ENCODE measurements around the gene CACFD1.

DNA sequence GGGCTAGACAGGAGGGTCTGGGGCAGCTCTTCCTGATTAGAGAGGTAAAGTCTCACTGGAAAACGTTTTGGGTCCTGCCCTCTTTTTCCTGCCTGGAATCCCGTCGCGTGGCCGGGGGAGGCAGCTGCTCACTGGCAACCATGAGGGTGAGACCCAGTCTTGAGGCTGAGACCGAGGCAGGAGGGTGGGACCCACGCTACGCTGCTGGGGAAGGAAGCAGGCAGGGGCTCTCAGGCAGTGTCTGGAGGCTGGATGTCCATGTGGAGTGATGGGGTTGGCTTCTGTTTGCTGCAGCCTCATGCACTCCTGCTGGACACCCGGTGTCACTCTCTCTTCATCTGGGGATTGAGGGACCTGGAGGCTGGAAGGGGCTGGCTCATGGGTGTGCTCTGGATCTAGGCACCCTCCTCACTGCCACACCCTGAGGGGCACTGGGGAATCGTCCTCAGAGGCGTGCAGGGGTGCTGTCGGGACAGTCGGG is 30.5 kb downstream of the CACFD1 start:
- TF ChIP-seq, protein P1, sequence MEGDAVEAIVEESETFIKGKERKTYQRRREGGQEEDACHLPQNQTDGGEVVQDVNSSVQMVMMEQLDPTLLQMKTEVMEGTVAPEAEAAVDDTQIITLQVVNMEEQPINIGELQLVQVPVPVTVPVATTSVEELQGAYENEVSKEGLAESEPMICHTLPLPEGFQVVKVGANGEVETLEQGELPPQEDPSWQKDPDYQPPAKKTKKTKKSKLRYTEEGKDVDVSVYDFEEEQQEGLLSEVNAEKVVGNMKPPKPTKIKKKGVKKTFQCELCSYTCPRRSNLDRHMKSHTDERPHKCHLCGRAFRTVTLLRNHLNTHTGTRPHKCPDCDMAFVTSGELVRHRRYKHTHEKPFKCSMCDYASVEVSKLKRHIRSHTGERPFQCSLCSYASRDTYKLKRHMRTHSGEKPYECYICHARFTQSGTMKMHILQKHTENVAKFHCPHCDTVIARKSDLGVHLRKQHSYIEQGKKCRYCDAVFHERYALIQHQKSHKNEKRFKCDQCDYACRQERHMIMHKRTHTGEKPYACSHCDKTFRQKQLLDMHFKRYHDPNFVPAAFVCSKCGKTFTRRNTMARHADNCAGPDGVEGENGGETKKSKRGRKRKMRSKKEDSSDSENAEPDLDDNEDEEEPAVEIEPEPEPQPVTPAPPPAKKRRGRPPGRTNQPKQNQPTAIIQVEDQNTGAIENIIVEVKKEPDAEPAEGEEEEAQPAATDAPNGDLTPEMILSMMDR (IDR thresholded peaks at IDR 0.05): no peak
- TF ChIP-seq POLR2A (IDR thresholded peaks at IDR 0.05): no peak

Data from uterus (tissue), 2 donors.